Anterior cingulate cortex (tissue), 58 donors: Measurements from ENCODE around the gene NDUFB11.
"Not testable (repeated sequence)": the region's sequence is repeated elsewhere in the genome, so short reads cannot be mapped to it uniquely, and the experiment has no call there.

Experiments used
- DNase-seq, 58 donors: peaks; one replicate each; lab custom pipeline; 2025; lab: John Stamatoyannopoulos, UW

The NDUFB11 gene

DNA sequence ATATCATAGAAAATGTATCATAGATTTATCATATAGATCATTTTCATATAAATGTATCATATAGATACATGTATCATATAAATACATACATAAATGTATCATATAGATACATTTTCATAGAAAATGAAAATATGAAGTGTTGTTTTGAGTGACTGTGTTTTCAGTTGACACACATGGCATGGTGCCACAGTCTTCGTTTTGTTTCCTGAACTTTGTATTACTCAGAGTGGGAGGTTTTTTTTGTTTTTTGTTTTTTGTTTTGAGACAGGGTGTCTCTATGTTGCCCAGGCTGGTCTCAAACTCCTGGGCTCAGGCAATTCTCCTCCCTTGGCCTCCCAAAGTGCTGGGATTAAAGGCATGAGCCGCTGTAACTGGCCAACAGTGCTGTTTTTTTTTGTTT, 4.4 kb upstream of the NDUFB11 start:
- DNase-seq, result no peak

DNA sequence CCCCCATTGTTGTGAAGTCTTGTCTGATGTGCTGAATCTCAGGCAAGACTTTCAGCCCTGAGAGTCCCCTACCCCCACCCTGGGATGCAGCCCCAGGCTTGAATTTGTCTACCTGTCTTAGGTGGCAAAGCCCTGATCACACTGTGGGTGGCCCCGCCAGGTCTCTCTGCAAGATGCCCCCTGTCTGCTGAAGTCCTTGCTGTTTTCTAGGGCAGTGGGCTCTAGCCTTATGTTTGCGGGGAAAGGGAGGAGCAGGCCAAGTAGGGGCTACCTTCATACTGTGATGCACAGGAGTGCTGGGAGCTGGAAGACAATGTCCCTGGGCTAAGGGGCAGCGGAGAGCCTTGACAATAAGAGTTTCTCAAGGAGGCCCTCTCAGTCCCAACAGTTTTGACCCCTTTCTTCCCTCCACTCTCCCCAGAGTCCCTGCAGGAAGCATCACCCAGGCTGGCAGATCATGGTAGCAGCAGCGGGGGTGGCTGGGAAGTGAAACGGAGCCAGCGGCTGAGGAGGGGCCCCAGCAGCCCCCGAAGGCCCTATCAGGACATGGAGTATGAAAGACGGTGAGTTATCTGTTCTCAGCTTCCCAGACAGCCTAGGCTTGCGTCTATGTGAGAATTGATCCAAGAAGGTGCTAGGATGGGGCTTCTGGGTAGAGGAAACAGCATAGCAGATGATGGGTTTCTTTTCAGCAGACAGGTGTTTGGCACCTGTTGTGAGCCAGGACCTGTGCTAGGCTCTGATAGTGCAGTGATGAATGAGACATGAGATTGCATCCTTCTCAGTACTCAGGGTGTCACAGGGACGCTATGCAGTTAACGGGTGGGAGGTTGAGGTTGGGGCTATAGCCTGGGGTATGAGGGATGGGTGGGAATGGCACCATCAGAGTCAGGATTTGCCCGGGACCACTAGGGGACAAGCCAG, 2.7 kb upstream of the NDUFB11 start:
- DNase-seq, result no peak

GRCh38 chrX:47146121-47146935, 1.8 kb upstream of the NDUFB11 start:
- peak in 3 of 58 donors; percentile 0 to 40 (median 8) for DNase-seq

GRCh38 chrX:47145395-47146120, 1.1 kb upstream of the NDUFB11 start:
- peak in 2 of 58 donors; percentile 24 to 25 for DNase-seq

DNA sequence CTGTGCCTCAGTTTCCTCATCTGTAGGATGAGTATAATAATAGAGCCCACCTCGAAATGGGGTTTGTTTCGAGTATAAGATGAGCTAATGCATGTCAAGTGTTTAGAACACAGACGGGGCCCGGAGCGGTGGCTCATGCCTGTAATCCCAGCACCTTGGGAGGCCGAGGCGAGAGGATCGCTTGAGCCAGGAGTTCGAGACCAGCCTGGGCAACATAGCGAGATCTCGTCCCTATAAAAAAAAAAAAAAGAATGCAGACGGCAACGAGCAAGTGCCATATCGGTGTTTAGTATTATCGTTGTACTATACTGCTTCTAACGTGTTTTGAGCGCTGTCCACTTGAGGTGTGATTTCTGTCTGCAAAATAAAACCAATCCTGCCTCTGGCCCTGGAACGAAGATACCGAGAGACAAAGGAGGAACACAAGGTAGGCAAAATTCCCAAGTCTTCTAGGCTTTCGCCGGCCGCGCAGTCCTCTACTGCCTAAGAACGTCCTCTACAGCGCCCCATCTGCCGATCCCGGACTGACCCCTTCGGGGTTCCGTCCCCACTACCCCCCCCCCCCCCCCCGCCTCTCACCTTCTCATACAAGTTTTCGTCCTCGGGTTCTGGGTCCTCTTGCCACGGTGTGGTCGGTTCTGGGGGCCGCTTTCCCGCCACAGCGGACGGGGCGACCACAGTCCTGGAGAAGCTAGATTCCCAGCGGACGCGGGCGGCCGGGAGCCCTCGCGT, 442 bp downstream of the NDUFB11 start:
- peak in 38 of 58 donors; percentile 14 to 84 (median 60) for DNase-seq

GRCh38 chrX:47138171-47138570, 6.3 kb downstream of the NDUFB11 start:
- no peak for DNase-seq

- DNase-seq, result not testable (repeated sequence)
Observed at GRCh38 chrX:47135650-47136049, 8.9 kb downstream of the NDUFB11 start.

- DNase-seq, result no peak
Observed at GRCh38 chrX:47133493-47133892, 11.0 kb downstream of the NDUFB11 start.

- DNase-seq, result no peak
Observed at GRCh38 chrX:47129899-47130358, 14.6 kb downstream of the NDUFB11 start.

GRCh38 chrX:47129157-47129898, 15.2 kb downstream of the NDUFB11 start:
- peak; percentile 29 to 94 (median 82) for DNase-seq

DNA sequence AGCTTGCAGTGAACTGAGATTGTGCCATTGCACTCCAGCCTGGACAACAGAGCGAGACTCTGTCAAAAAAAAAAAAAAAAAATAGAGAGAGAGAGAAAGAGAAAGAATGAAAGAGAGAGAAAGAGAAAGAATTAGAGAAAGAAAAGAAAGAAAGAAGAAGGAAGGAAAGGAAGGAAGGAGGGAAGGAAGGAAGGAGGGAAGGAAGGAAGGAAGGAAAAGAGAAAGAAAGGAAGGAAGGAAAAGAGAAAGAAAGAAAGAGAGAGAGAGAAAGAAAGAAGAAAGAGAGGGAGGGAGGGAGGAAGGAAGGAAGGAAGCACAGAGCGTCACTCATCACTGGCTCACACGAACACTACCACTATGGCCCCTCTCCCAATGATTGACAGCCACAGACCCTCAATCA, 20.0 kb downstream of the NDUFB11 start:
- not testable (repeated sequence) for DNase-seq

- not testable (repeated sequence) for DNase-seq
Observed at GRCh38 chrX:47116551-47117110, 27.9 kb downstream of the NDUFB11 start.

DNA sequence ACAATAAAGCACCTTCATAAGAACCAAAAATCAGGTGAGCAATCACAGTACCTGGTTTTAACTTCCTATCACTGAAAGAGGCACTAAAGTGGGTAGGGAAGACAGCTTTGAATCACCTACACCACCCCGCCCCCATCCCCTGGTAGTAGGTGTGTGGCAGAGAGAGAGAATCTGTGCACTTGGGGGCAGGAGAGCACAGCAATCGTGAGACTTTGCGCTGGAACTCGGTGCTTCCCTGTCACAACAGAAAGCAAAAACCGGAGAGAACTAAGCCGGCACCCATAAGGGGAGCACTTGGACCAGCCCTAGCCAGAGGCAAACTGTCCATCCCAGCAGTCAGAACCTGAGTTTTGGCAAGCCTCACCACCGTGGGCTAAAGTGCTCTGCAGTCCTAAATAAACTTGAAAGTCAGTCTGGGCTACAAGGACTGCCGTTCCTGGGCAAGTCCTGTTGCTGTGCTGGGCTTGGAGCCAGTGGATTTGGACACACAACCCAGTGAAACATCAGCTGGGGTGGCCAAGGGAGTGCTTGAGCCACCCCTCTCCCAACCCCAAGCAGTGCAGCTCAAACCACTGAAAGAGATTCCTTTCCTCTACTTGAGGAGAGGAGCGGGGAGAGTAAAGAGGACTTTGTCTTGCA, 32.1 kb downstream of the NDUFB11 start:
- DNase-seq, result peak in 6 of 58 donors; percentile 0 to 27 (median 5)

DNA sequence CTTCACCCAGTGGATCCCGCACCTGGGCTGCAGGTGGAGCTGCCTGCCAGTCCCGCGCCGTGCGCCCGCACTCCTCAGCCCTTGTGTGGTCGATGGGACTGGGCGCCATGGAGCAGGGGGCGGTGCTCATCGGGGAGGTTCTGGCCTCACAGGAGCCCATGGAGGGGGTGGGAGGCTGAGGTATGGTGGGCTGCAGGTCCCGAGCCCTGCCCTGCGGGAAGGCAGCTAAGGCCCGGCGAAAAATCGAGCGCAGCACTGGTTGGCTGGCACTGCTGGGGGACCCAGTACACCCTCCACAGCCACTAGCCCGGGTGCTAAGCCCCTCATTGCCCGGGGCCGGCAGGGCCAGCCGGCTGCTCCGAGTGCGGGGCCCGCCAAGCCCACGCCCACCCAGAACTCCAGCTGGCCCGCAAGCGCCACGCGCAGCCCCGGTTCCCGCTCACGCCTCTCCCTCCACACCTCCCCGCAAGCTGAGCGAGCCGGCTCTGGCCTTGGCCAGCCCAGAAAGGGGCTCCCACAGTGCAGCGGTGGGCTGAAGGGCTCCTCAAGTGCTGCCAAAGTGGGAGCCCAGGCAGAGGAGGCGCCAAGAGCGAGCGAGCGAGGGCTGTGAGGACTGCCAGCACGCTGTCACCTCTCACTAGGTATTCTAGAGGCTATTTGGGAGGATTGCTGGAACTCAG, 33.4 kb downstream of the NDUFB11 start:
- not testable (repeated sequence) for DNase-seq

DNA sequence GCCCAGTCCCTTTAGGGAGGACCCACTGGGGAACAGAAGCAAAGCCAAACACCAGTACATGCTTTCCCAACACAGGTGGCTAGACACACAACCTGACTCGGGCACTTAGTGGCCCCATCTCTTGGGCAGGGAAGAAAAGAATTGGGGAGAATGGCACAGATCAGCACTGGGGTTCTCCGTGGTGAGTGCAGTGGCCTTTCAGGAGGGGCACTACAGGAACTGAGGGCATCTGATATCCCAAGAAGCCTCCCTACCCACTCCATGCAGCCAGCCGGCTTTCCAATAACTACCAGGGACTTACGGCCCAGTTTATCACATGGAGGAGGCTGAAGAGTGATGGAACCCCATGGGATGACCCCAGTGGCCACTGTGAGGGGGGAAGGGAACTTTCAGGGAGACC, 43.3 kb downstream of the NDUFB11 start:
- no peak for DNase-seq

GRCh38 chrX:47098338-47099094, 46.0 kb downstream of the NDUFB11 start:
- no peak for DNase-seq

- no peak for DNase-seq
Observed at GRCh38 chrX:47097018-47097417, 47.5 kb downstream of the NDUFB11 start.
